Measurements from ENCODE around the gene FMNL2. TPM values are rescaled to one million over a fixed set of nuclear protein-coding genes. Genes with fewer than 3 reads are reported as not detected.

FMNL2 gene
- total RNA-seq, 1 experiment from 2014 or later: 29.0 TPM

DNA sequence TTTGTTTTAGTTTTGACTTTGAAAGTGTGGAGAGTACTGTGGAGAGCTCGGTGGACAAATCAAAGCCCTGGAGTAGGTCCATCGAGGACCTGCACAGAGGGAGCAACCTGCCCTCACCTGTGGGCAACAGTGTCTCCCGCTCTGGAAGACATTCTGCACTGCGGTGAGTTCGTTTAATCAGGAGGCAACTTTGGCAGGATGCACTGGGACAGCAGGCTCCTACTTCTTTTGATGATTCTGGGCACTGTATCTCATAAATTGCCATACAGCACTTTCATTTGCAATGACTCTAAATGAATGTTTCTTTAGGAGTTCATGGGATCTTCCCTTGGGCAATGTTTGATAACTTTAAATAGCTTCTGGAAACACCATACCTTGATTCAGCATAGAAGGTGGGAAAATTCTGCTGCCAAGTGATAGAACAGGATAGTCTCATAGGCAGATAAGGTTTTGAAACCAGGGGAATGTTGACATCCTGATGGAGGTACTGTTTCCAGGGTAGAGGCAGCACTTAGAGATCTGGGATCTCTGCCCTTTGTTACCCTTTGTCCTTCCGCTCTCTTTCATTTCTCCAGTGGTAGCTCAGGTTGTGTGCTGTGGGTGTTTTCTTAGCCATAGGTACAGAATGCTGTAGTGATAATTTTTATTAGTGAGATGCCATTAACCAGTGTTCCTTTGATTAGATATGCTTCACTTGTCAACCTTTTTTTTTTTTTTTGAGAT lies 226.1 kb downstream of the FMNL2 start:
- no peaks in the 10 kb centered on the region for H3K27me3 ChIP-seq (ENCODE audit: insufficient read depth, low read depth)
- H3K4me2 ChIP-seq: no peak overlapping the region
- no peak overlapping the region for H3K4me3 ChIP-seq
- no peak for DNase-seq
- no peak overlapping the region for H3K27ac ChIP-seq
- ChIA-PET POLR2A (ENCODE audit: unreplicated experiment) (no interaction called here), CTCF (interaction anchor here (0.7 kb wide), 1 partner anchor 45 kb away, joined by 5 read pairs; no protein-coding TSS in a partner anchor)
- no peaks in the 10 kb centered on the region for H3K9me2 ChIP-seq (ENCODE audit: insufficient read depth)
- H3K4me1 ChIP-seq (replicated peaks; ENCODE audit: insufficient read depth): 0 out of 2 replicates have a peak, but pooled peaks cover 9% of the 10 kb centered on the region
- intact Hi-C loops (cut with micrococcal nuclease; ENCODE audit: unreplicated experiment): no loop called here
- no peaks in the 10 kb centered on the region for H3F3A ChIP-seq (ENCODE audit: insufficient read depth, low read depth)
- 0 out of 2 replicates have a peak, but pooled peaks cover 2% of the 10 kb centered on the region for H3K79me2 ChIP-seq (ENCODE audit: low read depth)
- peaks cover 9% of the 10 kb centered on the region; the same call in 1 of the 2 replicates for H3K36me3 ChIP-seq (ENCODE audit: low read depth)
- H3K9me3 ChIP-seq (ENCODE audit: insufficient read depth, low read depth): no peaks in the 10 kb centered on the region
- no peak overlapping the region for H2AFZ ChIP-seq
- BruUV-seq (replicated peaks): no TSS peak
- TF ChIP-seq, protein P1, sequence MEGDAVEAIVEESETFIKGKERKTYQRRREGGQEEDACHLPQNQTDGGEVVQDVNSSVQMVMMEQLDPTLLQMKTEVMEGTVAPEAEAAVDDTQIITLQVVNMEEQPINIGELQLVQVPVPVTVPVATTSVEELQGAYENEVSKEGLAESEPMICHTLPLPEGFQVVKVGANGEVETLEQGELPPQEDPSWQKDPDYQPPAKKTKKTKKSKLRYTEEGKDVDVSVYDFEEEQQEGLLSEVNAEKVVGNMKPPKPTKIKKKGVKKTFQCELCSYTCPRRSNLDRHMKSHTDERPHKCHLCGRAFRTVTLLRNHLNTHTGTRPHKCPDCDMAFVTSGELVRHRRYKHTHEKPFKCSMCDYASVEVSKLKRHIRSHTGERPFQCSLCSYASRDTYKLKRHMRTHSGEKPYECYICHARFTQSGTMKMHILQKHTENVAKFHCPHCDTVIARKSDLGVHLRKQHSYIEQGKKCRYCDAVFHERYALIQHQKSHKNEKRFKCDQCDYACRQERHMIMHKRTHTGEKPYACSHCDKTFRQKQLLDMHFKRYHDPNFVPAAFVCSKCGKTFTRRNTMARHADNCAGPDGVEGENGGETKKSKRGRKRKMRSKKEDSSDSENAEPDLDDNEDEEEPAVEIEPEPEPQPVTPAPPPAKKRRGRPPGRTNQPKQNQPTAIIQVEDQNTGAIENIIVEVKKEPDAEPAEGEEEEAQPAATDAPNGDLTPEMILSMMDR (conservative IDR thresholded peaks at IDR 0.05): no peak
- no peak for TF ChIP-seq EZH2 (IDR thresholded peaks at IDR 0.05; ENCODE audit: low read depth)
- H4K20me1 ChIP-seq (ENCODE audit: insufficient read depth): no peaks in the 10 kb centered on the region

DNA sequence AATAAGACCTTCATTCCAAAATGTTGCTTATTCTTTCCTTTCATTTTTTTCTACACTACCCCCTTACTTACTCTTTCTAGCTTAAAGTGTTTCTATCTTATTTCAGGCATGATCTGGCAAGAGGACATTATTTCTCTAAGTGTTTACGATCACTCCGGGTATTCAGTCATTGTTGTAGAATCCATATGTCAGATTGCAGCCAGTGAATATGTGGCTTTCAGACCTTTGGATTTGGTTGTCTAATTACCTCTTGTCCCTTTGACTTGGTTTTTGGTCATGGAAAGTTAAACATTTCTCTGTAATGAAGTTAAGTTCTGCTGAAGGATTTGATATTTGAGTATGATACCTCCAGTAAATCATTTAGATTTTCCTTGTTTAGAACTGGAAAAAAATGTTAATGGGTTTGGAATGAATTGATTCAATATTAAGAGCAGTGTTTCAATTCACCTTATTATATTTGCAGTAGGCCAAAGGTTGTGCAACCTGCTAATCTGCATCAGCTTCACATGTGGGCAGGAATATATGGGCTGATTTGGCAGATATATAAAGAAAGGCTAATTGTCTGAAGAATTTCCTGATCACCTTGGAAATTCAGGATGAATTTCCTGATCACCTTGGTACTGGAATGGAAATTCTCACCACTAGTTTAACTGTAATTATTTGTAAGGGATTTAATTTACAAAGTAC lies 227.4 kb downstream of the FMNL2 start:
- Histone ChIP-seq H3K9me2 (ENCODE audit: insufficient read depth) (no peaks in the 10 kb centered on the region), H3F3A (ENCODE audit: insufficient read depth, low read depth) (no peaks in the 10 kb centered on the region), H3K27me3 (ENCODE audit: insufficient read depth, low read depth) (no peaks in the 10 kb centered on the region), H3K27ac (no peak overlapping the region), H3K9me3 (ENCODE audit: insufficient read depth, low read depth) (no peaks in the 10 kb centered on the region), H3K4me2 (no peak overlapping the region), H2AFZ (no peak overlapping the region), H3K36me3 (ENCODE audit: low read depth) (peaks cover 9% of the 10 kb centered on the region; the same call in 1 of the 2 replicates), H4K20me1 (ENCODE audit: insufficient read depth) (no peaks in the 10 kb centered on the region), H3K79me2 (ENCODE audit: low read depth) (0 out of 2 replicates have a peak, but pooled peaks cover 3% of the 10 kb centered on the region), H3K4me3 (no peak overlapping the region), H3K4me1 (replicated peaks; ENCODE audit: insufficient read depth) (0 out of 2 replicates have a peak, but pooled peaks cover 9% of the 10 kb centered on the region)
- no peak for TF ChIP-seq EZH2 (IDR thresholded peaks at IDR 0.05; ENCODE audit: low read depth)
- TF ChIP-seq, protein P1 (conservative IDR thresholded peaks at IDR 0.05): no peak
- intact Hi-C loops (cut with micrococcal nuclease; ENCODE audit: unreplicated experiment): no loop called here
- ChIA-PET CTCF (no interaction called here), POLR2A (ENCODE audit: unreplicated experiment) (no interaction called here)
- no peak for DNase-seq
- BruUV-seq (replicated peaks): no TSS peak

- H3K4me2 ChIP-seq: no peak overlapping the region
- no peak for DNase-seq
- peaks cover 12% of the 10 kb centered on the region; the same call in 1 of the 2 replicates for H3K36me3 ChIP-seq (ENCODE audit: low read depth)
These were observed 228.8 kb downstream of the FMNL2 start for GRCh38 chr2:152563764-152564163.

More at GRCh38 chr2:152563764-152564163, 228.8 kb downstream of the FMNL2 start:
- intact Hi-C loops (cut with micrococcal nuclease; ENCODE audit: unreplicated experiment): no loop called here
- Histone ChIP-seq H3K9me3 (ENCODE audit: insufficient read depth, low read depth) (no peaks in the 10 kb centered on the region), H2AFZ (no peak overlapping the region), H3F3A (ENCODE audit: insufficient read depth, low read depth) (no peaks in the 10 kb centered on the region), H3K27ac (no peak overlapping the region), H3K9me2 (ENCODE audit: insufficient read depth) (no peaks in the 10 kb centered on the region), H3K4me3 (no peak overlapping the region), H3K27me3 (ENCODE audit: insufficient read depth, low read depth) (no peaks in the 10 kb centered on the region), H3K79me2 (ENCODE audit: low read depth) (peaks cover 10% of the 10 kb centered on the region; the same call in 1 of the 2 replicates), H3K4me1 (replicated peaks; ENCODE audit: insufficient read depth) (0 out of 2 replicates have a peak, but pooled peaks cover 9% of the 10 kb centered on the region), H4K20me1 (ENCODE audit: insufficient read depth) (no peaks in the 10 kb centered on the region)
- no TSS peak for BruUV-seq (replicated peaks)
- TF ChIP-seq EZH2 (IDR thresholded peaks at IDR 0.05; ENCODE audit: low read depth): no peak
- TF ChIP-seq, protein P1 (conservative IDR thresholded peaks at IDR 0.05): no peak
- ChIA-PET CTCF (no interaction called here), POLR2A (ENCODE audit: unreplicated experiment) (no interaction called here)

All from PC-9 (cell line).